Measurements from ENCODE around the gene OR2T8.

GRCh38 chr1:247884797-247885413 lies 35.1 kb upstream of the OR2T8 start:
- TF ChIP-seq POLR2A (IDR thresholded peaks at IDR 0.05) (no peak), POLR2AphosphoS5 (IDR thresholded peaks at IDR 0.05) (no peak), CTCF (IDR thresholded peaks at IDR 0.05) (no peak), EP300 (IDR thresholded peaks at IDR 0.05; ENCODE audit: low read depth) (no peak)

All from transverse colon (tissue), 4 donors.